Measurements from ENCODE around the gene SRSF2.
"Not testable (repeated sequence)": the region's sequence is repeated elsewhere in the genome, so short reads cannot be mapped to it uniquely, and the experiment has no call there.

The SRSF2 gene

GRCh38 chr17:76702941-76703637 is 34.0 kb downstream of the SRSF2 start:
- no peak for DNase-seq (ENCODE audit: extremely low read depth in 1 of 2, low read depth in 1 of 2)

GRCh38 chr17:76702076-76702475 is 35.1 kb downstream of the SRSF2 start:
- DNase-seq (ENCODE audit: extremely low read depth in 1 of 2, low read depth in 1 of 2): no peak

GRCh38 chr17:76701471-76701967 is 35.6 kb downstream of the SRSF2 start:
- no peak for DNase-seq (ENCODE audit: extremely low read depth in 1 of 2, low read depth in 1 of 2)

- no peak for DNase-seq (ENCODE audit: extremely low read depth in 1 of 2, low read depth in 1 of 2)
These were observed 36.3 kb downstream of the SRSF2 start for GRCh38 chr17:76700617-76701470.

- no peak for DNase-seq (ENCODE audit: extremely low read depth in 1 of 2, low read depth in 1 of 2)
These were observed 36.9 kb downstream of the SRSF2 start for GRCh38 chr17:76700270-76700616.

- DNase-seq (ENCODE audit: extremely low read depth in 1 of 2, low read depth in 1 of 2): not testable (repeated sequence)
These were observed 38.6 kb downstream of the SRSF2 start for GRCh38 chr17:76698466-76698977.

- DNase-seq (ENCODE audit: extremely low read depth in 1 of 2, low read depth in 1 of 2): no peak
These were observed 39.2 kb downstream of the SRSF2 start for GRCh38 chr17:76697702-76698465.

GRCh38 chr17:76696763-76697701 is 40.1 kb downstream of the SRSF2 start:
- no peak for DNase-seq (ENCODE audit: extremely low read depth in 1 of 2, low read depth in 1 of 2)

- no peak for DNase-seq (ENCODE audit: extremely low read depth in 1 of 2, low read depth in 1 of 2)
These were observed 41.9 kb downstream of the SRSF2 start for GRCh38 chr17:76695059-76695831.

- no peak for DNase-seq (ENCODE audit: extremely low read depth in 1 of 2, low read depth in 1 of 2)
These were observed 45.5 kb downstream of the SRSF2 start for GRCh38 chr17:76691379-76692191.

- no peak for DNase-seq (ENCODE audit: extremely low read depth in 1 of 2, low read depth in 1 of 2)
These were observed 46.4 kb downstream of the SRSF2 start for GRCh38 chr17:76690596-76691280.

- no peak for DNase-seq (ENCODE audit: extremely low read depth in 1 of 2, low read depth in 1 of 2)
These were observed 47.3 kb downstream of the SRSF2 start for GRCh38 chr17:76689859-76690258.

GRCh38 chr17:76688165-76688622 is 48.9 kb downstream of the SRSF2 start:
- no peak for DNase-seq (ENCODE audit: extremely low read depth in 1 of 2, low read depth in 1 of 2)

GRCh38 chr17:76687298-76688164 is 49.6 kb downstream of the SRSF2 start:
- DNase-seq (ENCODE audit: extremely low read depth in 1 of 2, low read depth in 1 of 2): no peak

- no peak for DNase-seq (ENCODE audit: extremely low read depth in 1 of 2, low read depth in 1 of 2)
These were observed 50.4 kb downstream of the SRSF2 start for GRCh38 chr17:76686538-76687297.

GRCh38 chr17:76685846-76686245 is 51.3 kb downstream of the SRSF2 start:
- DNase-seq (ENCODE audit: extremely low read depth in 1 of 2, low read depth in 1 of 2): no peak

All from stimulated activated CD8-positive, alpha-beta memory T cell treated with anti-CD3 and anti-CD28 coated beads, Interleukin-7, amount 100 ng/mL, for 48 hours (primary cell).